GM19193 (cell line): ENCODE measurements around the gene CREB5.

Experiments used
- POLR2A ChIP-seq: IDR thresholded peaks from 4 replicates; pipeline ENCODE4 v1.6.1; 2011; ENCODE audit not compliant: insufficient read depth, insufficient read length; ENCODE audit errors: extremely low read depth

Gene CREB5

DNA sequence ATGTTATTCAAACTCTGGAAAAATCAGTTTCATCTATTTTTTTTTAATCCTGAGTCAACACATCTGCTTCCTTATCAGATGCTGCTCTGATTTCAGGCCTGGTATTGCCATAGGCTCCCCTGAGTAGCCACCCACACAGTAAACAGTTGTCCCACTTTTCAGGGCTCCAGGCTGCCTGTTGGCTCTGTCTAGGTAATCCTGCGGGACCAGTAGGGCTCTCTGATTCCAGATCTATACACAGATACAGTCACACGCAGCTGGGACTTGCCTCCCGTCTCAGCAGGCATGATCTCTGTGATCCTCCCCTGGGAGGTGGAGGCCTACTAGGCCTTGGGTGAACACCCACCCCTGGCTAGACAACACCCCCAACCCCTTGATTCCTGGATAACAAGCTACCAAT, 206.1 kb downstream of the CREB5 start:
- no peak for TF ChIP-seq POLR2A

DNA sequence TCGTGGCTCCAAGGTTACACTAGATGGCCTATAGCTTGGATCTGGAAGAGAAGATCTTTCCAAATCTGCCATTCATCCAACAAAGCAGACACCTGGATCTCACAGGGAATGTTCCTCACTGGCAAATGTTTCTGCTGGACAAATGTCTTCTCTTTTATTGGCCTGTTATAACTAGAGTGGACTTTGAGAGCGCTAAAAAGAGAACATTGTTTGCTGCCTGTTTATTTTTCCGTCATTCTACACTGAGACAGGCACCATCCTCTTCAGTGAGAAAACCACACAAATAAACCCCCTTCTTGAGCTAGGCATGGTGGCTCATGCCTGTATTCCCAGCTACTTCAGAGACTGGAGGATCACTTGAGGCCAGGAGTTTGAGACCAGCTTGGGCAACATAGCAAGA, 206.9 kb downstream of the CREB5 start:
- no peak for TF ChIP-seq POLR2A

DNA sequence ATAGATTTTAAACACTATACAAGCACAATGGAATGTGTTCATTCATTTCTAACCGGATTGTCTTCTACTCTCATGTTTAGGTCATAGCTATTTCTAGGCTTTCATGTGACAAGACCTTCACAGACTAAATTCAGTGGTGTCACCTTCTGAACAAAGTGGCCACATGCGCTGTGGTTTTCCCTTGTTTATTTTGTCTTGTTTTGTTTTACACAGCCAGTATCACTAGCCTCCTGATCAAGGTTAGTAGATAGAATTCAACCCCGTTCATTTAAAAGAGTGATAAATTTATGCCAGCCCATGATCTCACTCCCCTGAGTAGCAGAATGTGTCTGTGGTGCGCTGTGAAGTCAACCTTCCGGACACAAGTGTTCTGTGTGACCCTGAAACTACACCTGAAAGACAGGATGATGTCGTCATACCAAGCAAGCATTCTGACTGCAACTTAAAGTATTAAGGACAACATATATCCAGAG, 209.1 kb downstream of the CREB5 start:
- no peak for TF ChIP-seq POLR2A

DNA sequence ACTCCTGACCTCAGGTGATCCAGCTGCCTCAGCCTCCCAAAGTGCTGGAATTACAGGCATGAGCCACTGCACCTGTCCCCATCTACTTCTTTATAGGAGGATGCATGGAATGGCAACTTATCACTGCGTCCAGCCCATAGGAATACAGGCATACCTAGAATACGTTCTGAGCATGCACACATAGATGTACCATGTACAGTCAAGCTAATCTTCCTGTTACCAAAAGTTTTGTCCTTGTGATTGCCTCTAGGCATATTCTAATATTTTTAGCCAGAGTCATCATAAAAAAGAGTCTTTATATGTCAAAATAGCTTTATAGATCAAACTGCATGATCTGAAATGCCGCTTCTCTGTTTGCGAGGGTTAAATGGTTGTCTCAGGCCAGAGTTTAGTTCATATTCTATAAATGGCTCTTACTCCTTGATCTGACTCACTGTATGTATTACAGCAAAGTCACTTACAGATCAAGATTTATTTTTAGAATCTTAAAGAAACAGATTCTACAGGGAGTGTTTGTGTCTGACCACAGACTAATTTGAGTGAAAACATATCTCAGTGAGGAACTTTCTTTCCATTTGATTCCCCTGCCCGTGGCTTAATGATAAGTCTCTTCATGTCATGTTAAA, 210.9 kb downstream of the CREB5 start:
- TF ChIP-seq POLR2A = no peak

DNA sequence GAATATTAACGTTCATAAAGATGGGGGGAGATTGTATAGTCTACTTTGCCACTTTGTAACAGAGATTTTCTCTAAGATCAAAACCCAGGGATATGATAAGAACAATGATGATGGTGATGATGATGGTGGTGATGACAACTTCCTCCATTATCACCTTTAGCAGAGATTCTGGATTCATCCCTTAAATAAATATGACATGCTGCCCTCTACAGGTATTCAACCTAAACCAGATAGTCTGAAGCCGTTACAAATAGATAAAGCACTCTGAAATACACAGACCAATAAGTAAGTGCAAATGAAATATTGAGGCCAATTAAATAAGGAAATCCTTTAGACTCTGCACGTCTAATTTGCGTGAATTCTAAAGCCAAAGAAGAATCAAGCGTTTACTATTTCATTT, 211.5 kb downstream of the CREB5 start:
- TF ChIP-seq POLR2A = no peak

DNA sequence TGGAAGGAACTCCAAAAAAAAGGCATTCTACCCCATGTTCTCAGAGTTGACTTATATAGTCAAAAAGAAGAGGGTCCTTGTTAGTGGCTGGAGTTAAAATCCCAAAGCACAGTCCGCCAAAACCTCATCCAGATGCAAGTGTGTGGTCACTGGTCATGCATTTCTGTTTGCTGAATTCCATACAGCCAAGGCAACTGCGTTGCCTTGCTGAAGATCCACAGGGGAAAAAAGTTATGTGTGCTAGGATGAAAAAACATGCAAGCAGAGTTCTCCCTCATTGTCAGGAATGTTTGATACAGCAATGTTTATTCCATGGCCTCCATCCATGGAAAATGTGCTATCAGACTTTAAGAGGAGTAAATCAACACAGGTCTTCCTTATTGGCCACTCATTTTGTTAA, 213.1 kb downstream of the CREB5 start:
- TF ChIP-seq POLR2A = no peak

DNA sequence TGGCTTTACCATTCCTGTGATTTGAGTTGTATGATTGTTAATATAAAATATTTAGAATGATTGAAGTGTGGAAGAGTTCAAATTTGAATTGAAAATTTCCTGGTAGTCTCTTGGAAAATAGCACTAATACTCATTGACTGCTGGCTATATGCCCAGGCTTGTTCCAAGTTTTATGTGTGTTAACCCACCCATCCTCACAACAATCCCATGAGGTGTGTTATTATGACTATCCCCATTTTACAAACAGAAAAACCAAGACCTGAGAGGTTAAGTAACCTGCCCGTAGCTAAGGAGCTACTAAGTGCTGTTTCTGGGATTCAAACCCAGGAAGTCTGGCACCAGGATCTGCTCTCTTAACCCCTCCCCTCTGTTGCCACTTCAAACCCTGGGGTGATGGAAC, 213.9 kb downstream of the CREB5 start:
- TF ChIP-seq POLR2A = no peak

DNA sequence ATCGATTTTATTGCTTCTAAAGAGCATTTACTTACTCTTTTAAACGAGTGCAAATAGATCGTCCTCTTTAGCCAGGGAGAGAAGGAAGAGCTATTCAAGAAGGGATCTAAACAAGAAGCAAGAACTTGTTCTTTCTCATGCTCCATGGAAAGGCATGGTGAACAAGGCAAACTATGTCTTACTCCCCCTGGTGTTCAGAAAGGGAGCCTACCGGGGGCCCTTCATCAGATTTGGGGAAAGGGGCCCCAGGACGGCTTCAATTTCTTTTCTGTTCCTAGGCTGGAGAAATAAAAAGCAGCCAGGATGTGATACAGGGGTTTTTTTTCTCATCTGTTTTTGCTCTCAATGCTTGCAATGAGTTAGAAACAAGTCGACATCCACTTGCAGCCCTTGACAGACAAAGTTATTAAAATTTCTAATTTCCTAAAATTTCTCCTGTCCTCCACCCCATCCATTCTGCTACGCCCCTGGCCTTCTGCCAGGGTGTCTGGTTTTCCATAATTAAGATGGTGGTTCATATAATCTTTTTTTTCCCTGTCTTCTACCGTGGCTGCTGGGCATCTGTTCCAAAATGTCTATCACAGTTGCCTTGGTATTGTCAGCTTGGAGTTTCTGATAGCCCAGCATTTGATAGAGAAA, 214.4 kb downstream of the CREB5 start:
- TF ChIP-seq POLR2A = no peak

DNA sequence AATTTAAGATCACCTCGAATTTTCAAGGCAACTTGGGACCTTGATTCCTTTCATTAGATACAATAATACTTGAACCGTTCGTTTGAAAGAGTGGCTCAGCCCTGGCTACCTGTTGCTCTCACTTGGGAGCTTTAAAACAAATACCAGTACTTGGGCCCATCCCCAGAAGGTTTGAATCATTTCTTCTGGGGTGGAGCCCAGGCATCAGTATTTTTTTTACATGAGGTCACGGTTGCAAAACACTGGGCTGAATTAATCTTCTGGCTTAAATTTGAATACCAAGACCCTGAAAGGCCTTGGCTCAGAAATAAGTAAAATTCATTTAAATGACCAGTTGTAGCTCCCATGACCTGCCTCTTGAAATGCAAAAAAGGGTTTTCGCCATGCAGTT, 214.9 kb downstream of the CREB5 start:
- TF ChIP-seq POLR2A = no peak

DNA sequence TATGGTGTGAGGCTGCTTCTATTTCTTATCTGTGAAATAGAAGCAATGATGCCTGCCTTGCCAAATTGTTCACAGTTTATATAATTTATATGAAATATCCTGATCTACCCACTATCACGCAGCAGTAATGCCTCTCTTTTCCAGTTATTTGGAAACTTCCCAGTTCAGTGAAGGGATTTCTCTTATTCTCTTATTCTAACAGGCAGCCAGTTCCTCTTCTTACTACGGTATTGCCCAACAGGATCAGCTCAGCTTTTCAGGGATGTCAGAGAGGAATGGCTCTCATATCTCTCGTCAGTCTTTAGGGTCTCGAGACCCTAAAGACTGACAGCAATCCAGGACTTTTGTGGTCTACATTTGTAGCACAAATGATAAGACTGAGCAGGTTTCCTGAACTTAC, 215.6 kb downstream of the CREB5 start:
- TF ChIP-seq POLR2A = no peak

DNA sequence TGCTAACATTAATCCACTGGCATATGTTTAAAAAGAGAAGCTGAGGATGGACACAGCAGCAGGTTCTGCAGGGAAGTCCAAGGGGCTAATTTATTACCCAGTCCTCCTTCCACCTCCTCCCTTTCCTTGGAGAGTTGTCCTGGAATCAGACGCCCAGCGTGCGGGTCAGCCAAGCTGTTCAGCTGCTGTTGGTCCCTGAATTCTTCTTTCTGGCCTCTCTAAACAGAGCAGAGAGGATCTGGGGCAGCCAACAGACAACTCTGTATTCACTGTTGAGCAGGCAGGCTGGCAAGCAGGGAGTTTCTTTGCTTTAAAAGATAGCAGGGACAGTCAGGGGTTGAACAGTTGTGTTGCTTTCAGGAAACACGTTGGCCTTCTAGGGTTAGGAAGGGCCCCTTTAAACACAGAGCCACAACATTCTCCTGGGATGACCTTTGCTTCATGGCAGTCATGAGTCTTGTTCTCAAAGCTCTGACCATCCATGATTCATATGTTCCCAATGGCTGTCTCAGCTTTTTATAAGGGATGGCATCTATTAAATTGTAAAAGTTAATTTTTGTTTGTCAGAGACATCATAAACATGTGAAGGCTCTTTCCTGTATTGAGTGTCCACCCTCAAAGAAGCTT, 217.0 kb downstream of the CREB5 start:
- TF ChIP-seq POLR2A = no peak

DNA sequence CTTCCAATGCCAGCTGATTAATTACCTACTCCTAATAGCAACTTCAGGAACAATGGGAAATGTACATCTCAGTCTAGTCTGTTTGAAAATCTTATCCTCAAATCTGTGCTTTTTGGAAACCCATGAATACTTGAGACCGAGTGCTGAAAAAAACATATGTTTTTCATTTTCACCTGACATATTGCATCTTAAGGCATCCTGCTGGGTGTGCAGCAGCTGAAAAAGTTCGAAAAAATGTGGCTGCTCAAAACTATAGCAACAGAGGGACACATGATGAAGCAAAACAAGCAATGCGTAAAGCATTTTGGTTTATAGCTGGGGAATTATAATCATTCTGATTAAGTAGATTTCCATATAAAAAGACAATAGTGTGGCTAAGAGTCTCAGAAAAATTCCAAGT, 218.0 kb downstream of the CREB5 start:
- TF ChIP-seq POLR2A = no peak

DNA sequence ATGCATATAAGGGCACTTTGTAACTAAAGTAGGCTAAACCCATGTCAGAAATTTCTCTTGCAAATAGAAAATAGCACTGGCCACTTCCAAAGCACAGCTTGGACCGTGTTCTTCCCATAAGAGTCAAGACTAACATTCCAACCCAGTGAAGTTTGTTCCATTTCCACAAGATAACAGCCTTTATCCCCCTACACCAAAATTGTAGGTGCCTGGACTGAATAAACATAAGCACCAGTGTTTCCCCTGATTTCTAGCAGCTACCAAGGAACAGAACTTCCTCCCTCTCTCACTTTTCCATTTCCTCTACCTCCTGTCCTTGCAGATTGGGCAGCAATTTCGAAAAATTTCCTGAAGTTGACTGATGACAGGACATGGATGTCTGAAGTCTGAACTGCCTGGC, 219.7 kb downstream of the CREB5 start:
- no peak for TF ChIP-seq POLR2A

DNA sequence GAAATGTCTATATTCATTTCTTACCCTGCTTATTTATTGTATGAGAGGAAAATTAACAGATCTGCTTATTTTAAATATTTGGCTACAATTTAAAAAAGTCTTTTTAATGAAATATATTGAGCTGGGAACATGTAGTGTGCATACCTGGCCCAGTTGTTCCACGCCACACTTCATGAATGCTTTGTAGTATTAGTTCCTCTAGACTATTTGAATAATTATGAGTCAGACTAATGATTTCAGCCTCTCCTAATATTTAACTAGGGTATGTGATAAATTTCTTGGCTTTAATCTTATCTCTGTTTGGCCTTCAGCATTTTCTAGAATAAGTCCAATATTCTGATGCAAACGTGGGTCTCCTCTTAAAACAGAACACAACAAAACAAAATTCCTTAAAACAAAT, 226.6 kb downstream of the CREB5 start:
- TF ChIP-seq POLR2A = no peak

DNA sequence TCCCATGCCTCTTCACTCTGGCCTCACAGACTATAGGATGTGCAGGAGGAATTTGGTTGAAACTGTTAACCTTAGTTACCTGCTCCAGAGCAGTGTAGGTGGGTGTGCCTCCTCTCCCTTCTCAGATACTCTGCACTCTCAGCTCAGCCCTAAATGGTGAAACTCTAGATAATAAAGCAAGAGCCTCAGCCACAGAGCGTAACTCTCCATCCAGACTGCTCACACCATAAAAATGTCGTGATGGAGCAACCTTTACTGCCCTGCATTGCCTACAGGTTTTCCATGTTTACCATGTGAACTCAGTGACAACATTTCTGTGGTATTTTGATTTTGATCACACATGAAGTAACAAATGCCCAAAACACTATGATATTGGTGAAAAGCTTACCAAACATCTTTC, 227.7 kb downstream of the CREB5 start:
- TF ChIP-seq POLR2A = no peak
